Colonic mucosa (tissue), 2 donors: ENCODE data around the gene RSPH10B2. TPM values are rescaled to one million over a fixed set of nuclear protein-coding genes. Genes with fewer than 3 reads are reported as not detected.

Experiments used
- total RNA-seq, 2 donors: library from RNA; stranded (reverse); fragmentation: NEBNext Ultra II Directional in 1 of 2; extraction: Animal tissue kit (Norgen Biotek cat#: 25700) in 1 of 2; gene quantifications; one replicate each; pipeline ENCODE4 v1.2.1, GENCODE V29; 2021
- donor health status: DM: no; HTN: no; CAD: no.
- donor health status: DM: no; HTN: no; CAD: no.

The RSPH10B2 gene
- total RNA-seq, 2 donors from 2014 or later = 0.42 TPM; not detected in 1

Other genes starting within 250 kb of the RSPH10B2 start
- gene GRID2IP, start 202.6 kb upstream of the RSPH10B2 start, total RNA-seq = under 1 TPM; 0.37 to 0.45 TPM
- 10 to 100 TPM; 34.8 to 40.1 TPM for gene ZDHHC4, start 176.6 kb upstream of the RSPH10B2 start, total RNA-seq
- 10 to 100 TPM; 16.9 to 26.8 TPM for gene INTS15, start 164.1 kb upstream of the RSPH10B2 start, total RNA-seq
- 1 to 10 TPM in 1 of 2 donors, under 1 TPM in 1; 0.91 to 2.2 TPM for gene ZNF853, start 138.5 kb upstream of the RSPH10B2 start, total RNA-seq
- gene ZNF316, start 116.8 kb upstream of the RSPH10B2 start, total RNA-seq = 10 to 100 TPM; 16.1 to 23.9 TPM
- 10 to 100 TPM; 20.9 to 22.0 TPM for gene ZNF12, start 47.2 kb upstream of the RSPH10B2 start, total RNA-seq
- 10 to 100 TPM; 50.1 to 52.6 TPM for gene CCZ1B, start 72.2 kb downstream of the RSPH10B2 start, total RNA-seq